Stomach (tissue), 9 donors: Measurements from ENCODE around the gene GPR37L1. TPM values are rescaled to one million over a fixed set of nuclear protein-coding genes. Genes with fewer than 3 reads are reported as not detected.

Source experiments
- DNase-seq, 2 donors: peaks; one replicate each; pipeline versions ENCODE4 v3.0.0 to v3.0.0-alpha.2; 2013 to 2019
- H3K27ac ChIP-seq, 5 donors: fragments of 200-600 bp in 4 of 5; sonication (generic) in 4 of 5; one replicate each; pipeline ENCODE4 v1.5.1; 2013 to 2019; ENCODE audit warnings: mild to moderate bottlenecking in 1 of 5, moderate library complexity in 1 of 5
- H3K27me3 ChIP-seq, 3 donors: fragments of 200-600 bp; sonication (generic); one replicate each; pipeline ENCODE4 v1.5.1; 2017 to 2019; ENCODE audit warnings: mixed run types in 1 of 3
- H3K36me3 ChIP-seq, 4 donors: fragments of 200-600 bp; sonication (generic); 1 replicate in 3 of 4; 2 replicates in 1 of 4; pipeline ENCODE4 v1.5.1; 2016 to 2019
- H3K4me1 ChIP-seq, 4 donors: fragments of 200-600 bp; sonication (generic); one replicate each; pipeline ENCODE4 v1.5.1; 2016 to 2019
- H3K4me3 ChIP-seq, 4 donors: fragments of 200-600 bp; sonication (generic) in 3 of 4; one replicate each; pipeline ENCODE4 v1.5.1; 2016 to 2019; ENCODE audit warnings: mild to moderate bottlenecking in 1 of 4
- H3K9me3 ChIP-seq, 4 donors: fragments of 200-600 bp; sonication (generic); one replicate each; pipeline ENCODE4 v1.5.1; 2016 to 2019
- CTCF ChIP-seq, 7 experiments: fragments of 450-650 bp in 4 of 7; fragments of 200-600 bp in 3 of 7; sonication (generic) in 3 of 7; IDR thresholded peaks; one replicate each; pipeline ENCODE4 v1.5.1; 2016 to 2019; ENCODE audit warnings: antibody characterized with exemption in 7 of 7, control low read depth in 2 of 7, mild to moderate bottlenecking in 1 of 7
- EP300 ChIP-seq: sonication (generic); formaldehyde crosslinking; IDR thresholded peaks from one replicate; pipeline ENCODE4 v1.6.1; 2017; ENCODE audit warnings: antibody characterized with exemption
- POLR2A ChIP-seq, 4 donors: fragments of 450-650 bp; IDR thresholded peaks; one replicate each; pipeline ENCODE4 v1.6.1; 2016; ENCODE audit warnings: antibody characterized with exemption in 4 of 4, control low read depth in 2 of 4, mild to moderate bottlenecking in 1 of 4, moderate library complexity in 1 of 4
- POLR2AphosphoS5 ChIP-seq, 3 donors: sonication (generic); formaldehyde crosslinking; IDR thresholded peaks; one replicate each; pipeline ENCODE4 v1.6.1; 2016; ENCODE audit warnings: antibody characterized with exemption in 3 of 3
- WGBS, 5 donors: extraction: QIAGEN DNeasy Blood & Tissue Kit in 3 of 5; methylation state at CpG; one replicate each; pipeline versions ENCODE4 v1.1.5 to v1.1.7; 2013 to 2018; 5-methylcytosine and 5-hydroxymethylcytosine counted together
- intact Hi-C: fragments of 100-400 bp; cut with DNase I; formaldehyde crosslinking; loops from one replicate; pipeline ENCODE4 v1.15.1; 2023; ENCODE audit warnings: low total_unique reads
- polyA plus RNA-seq, 3 donors: library from polyadenylated mRNA; stranded (reverse); fragments of 200-250 nt; gene quantifications; one replicate each; pipeline ENCODE4 v1.2.3, GENCODE V29; 2013
- total RNA-seq, 5 donors: library from RNA; depleted of rRNA; stranded (reverse); fragments of >200 nt; gene quantifications; one replicate each; pipeline versions ENCODE4 v1.1.0 to v1.2.3, GENCODE V29; 2014 to 2016
- donor health status: healthy with polysubstance abuse.
- donor health status: Bipolar disorder and iron deficiency.
- donor health status: healthy.

The GPR37L1 gene
- total and polyA plus RNA-seq, 8 donors = under 0.01 to 2.0 (median 0.18) TPM; not detected in 3

DNA sequence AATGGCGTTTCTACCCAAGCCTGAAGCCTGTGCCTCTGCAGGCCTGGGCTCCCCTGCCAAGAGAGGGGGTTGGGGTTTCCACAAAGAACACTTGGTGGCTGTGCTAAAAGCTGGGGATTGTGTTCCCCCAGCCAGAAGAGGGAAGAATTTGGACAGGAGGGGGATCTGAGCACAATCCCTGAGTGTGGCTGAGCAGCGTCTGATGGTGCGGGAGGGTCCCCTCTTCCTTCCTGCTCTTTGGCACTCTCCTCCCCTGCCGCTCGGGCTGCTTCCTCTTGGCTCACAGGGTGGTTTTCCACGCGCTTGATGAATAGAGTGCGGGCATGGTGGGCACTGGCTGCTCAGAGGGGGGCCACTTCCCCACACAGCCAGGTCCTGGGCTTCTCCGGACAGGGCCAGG lies 3.7 kb downstream of the GPR37L1 start:
- Histone ChIP-seq H3K36me3 (no peaks in the 10 kb centered on the region), H3K9me3 (no peaks in the 10 kb centered on the region), H3K27ac (no peak overlapping the region), H3K4me1 (peaks cover 0 to 15% (median 4%) of the 10 kb centered on the region in 4 donors), H3K27me3 (no peaks in the 10 kb centered on the region), H3K4me3 (no peak overlapping the region)
- DNase-seq = peak in 1 of 2 donors; percentile 54
- WGBS, 5 donors = 44 to 57% (median 47%) methylated on average over 9 of the region's 9 CpGs
- intact Hi-C loops = loop anchor here (10.0 kb wide), 1 partner anchor 222 kb away; no protein-coding TSS in a partner anchor
- TF ChIP-seq EP300 = no peak
- no peak for TF ChIP-seq POLR2A (IDR thresholded peaks at IDR 0.05)
- TF ChIP-seq CTCF (IDR thresholded peaks at IDR 0.05) = no peak
- no peak for TF ChIP-seq POLR2AphosphoS5 (IDR thresholded peaks at IDR 0.05)

GRCh38 chr1:202127061-202127460 lies 4.3 kb downstream of the GPR37L1 start:
- no peak overlapping the region for H3K4me3 ChIP-seq
- DNase-seq = no peak
- TF ChIP-seq CTCF (IDR thresholded peaks at IDR 0.05) = no peak
- no peak for TF ChIP-seq POLR2A (IDR thresholded peaks at IDR 0.05)
- TF ChIP-seq POLR2AphosphoS5 (IDR thresholded peaks at IDR 0.05) = no peak
- TF ChIP-seq EP300 = no peak
- no peaks in the 10 kb centered on the region for H3K9me3 ChIP-seq
- WGBS, 5 donors = 84 to 94% (median 92%) methylated on average over 6 of the region's 6 CpGs
- intact Hi-C loops = loop anchor here (10.0 kb wide), 1 partner anchor 222 kb away; no protein-coding TSS in a partner anchor
- peaks cover 6 to 22% (median 11%) of the 10 kb centered on the region in 4 donors for H3K4me1 ChIP-seq
- H3K27me3 ChIP-seq = no peaks in the 10 kb centered on the region
- H3K36me3 ChIP-seq = peaks cover 0 to 2% (median 0%) of the 10 kb centered on the region in 4 donors
- no peak overlapping the region for H3K27ac ChIP-seq

DNA sequence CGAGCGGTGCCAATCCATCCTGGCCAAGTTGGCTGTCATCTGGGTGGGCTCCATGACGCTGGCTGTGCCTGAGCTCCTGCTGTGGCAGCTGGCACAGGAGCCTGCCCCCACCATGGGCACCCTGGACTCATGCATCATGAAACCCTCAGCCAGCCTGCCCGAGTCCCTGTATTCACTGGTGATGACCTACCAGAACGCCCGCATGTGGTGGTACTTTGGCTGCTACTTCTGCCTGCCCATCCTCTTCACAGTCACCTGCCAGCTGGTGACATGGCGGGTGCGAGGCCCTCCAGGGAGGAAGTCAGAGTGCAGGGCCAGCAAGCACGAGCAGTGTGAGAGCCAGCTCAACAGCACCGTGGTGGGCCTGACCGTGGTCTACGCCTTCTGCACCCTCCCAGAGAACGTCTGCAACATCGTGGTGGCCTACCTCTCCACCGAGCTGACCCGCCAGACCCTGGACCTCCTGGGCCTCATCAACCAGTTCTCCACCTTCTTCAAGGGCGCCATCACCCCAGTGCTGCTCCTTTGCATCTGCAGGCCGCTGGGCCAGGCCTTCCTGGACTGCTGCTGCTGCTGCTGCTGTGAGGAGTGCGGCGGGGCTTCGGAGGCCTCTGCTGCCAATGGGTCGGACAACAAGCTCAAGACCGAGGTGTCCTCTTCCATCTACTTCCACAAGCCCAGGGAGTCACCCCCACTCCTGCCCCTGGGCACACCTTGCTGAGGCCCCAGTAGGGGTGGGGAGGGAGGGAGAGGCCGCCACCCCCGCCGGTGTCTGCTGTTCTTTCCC lies 5.3 kb downstream of the GPR37L1 start:
- Histone ChIP-seq H3K4me1 (peaks cover 16 to 25% (median 17%) of the 10 kb centered on the region in 4 donors), H3K27me3 (no peaks in the 10 kb centered on the region), H3K9me3 (no peaks in the 10 kb centered on the region), H3K36me3 (peaks cover 4 to 12% (median 7%) of the 10 kb centered on the region in 4 donors), H3K4me3 (no peak overlapping the region), H3K27ac (no peak overlapping the region)
- DNase-seq = no peak
- no peak for TF ChIP-seq EP300
- intact Hi-C loops = loop anchor here (10.0 kb wide), 1 partner anchor 223 kb away; no protein-coding TSS in a partner anchor
- 95 to 98% (median 97%) methylated on average over 13 to 26 of the region's 26 CpGs for WGBS, 5 donors

GRCh38 chr1:202129453-202130296 lies 7.0 kb downstream of the GPR37L1 start:
- peaks cover 16 to 29% (median 23%) of the 10 kb centered on the region in 4 donors for H3K36me3 ChIP-seq
- H3K4me3 ChIP-seq = no peak overlapping the region
- TF ChIP-seq POLR2A (IDR thresholded peaks at IDR 0.05) = no peak
- H3K9me3 ChIP-seq = no peaks in the 10 kb centered on the region
- intact Hi-C loops = loop anchor here (5.0 to 10.0 kb wide), 2 partner anchors 117 to 225 kb away; partner anchors contain the start of gene ELF3
- DNase-seq = peak in 1 of 2 donors; percentile 38
- H3K27ac ChIP-seq = peak overlapping the region in 1 of 5 donors; percentile 27
- peaks cover 18 to 40% (median 24%) of the 10 kb centered on the region in 4 donors for H3K4me1 ChIP-seq
- no peaks in the 10 kb centered on the region for H3K27me3 ChIP-seq
- 67 to 85% (median 74%) methylated on average over 8 of the region's 8 CpGs for WGBS, 5 donors

GRCh38 chr1:202130297-202130721 lies 7.6 kb downstream of the GPR37L1 start:
- TF ChIP-seq CTCF (IDR thresholded peaks at IDR 0.05) (no peak), EP300 (no peak), POLR2A (IDR thresholded peaks at IDR 0.05) (no peak), POLR2AphosphoS5 (IDR thresholded peaks at IDR 0.05) (no peak)
- peak in 1 of 2 donors; percentile 76 for DNase-seq
- peaks cover 19 to 46% (median 30%) of the 10 kb centered on the region in 4 donors for H3K4me1 ChIP-seq
- no peaks in the 10 kb centered on the region for H3K27me3 ChIP-seq
- no peak overlapping the region for H3K4me3 ChIP-seq
- intact Hi-C loops = loop anchor here (5.0 kb wide), 1 partner anchor 118 kb away; the partner anchor contains the start of gene ELF3
- no peaks in the 10 kb centered on the region for H3K9me3 ChIP-seq
- 43 to 59% (median 43%) methylated on average over 9 to 11 of the region's 11 CpGs for WGBS, 5 donors
- peak overlapping the region in 2 of 5 donors; percentile 44 to 83 for H3K27ac ChIP-seq
- H3K36me3 ChIP-seq = peaks cover 19 to 35% (median 29%) of the 10 kb centered on the region in 4 donors
